ENCODE data around the gene NECAB3. TPM values are rescaled to one million over a fixed set of nuclear protein-coding genes. Genes with fewer than 3 reads are reported as not detected.

The NECAB3 gene
- total and polyA plus RNA-seq, 2 of the 13 experiments (the other 11 are each of a cell fraction or from before 2014, with no cell fraction given), result 61.5 to 65.5 TPM

- no TSS peak for BruUV-seq (replicated peaks)
- H3K9me3 ChIP-seq (ENCODE audit: low read length), result no peaks in the 10 kb centered on the region
- peaks cover 51% of the 10 kb centered on the region for H3K4me1 ChIP-seq (ENCODE audit: insufficient read depth, low read length)
- peaks cover 15 to 50% of the 10 kb centered on the region in 2 experiments for H3K36me3 ChIP-seq (replicated peaks in 1 of 2; ENCODE audit: control insufficient read depth in 1 of 2, insufficient read depth in 2 of 2, low read length in 2 of 2)
- peak overlapping the region; percentile 83 for H3K4me2 ChIP-seq (ENCODE audit: low read depth, low read length)
- intact Hi-C loops (cut with micrococcal nuclease; ENCODE audit: unreplicated experiment) (loop anchor here (1.0 to 5.0 kb wide), 3 partner anchors 12 to 324 kb away; partner anchors contain the start of gene ZNF341), in situ Hi-C loops (cut with HindIII; ENCODE audit: extremely low pct_ligation_motif_present, low pct_unique_long_range_greater_than_20kb) (no loop called here)
- under 1% methylated on average over 19 of the region's 29 CpGs for WGBS (ENCODE audit: low lambda C conversion rate)
- ATAC-seq (peak; percentile 35), DNase-seq (ENCODE audit: low spot score) (no peak), FAIRE-seq (peak; percentile 36)
- H3K79me2 ChIP-seq (ENCODE audit: insufficient read depth, low read length), result peaks cover 24% of the 10 kb centered on the region
- H4K20me1 ChIP-seq (ENCODE audit: insufficient read depth, low read length), result 0 out of 2 replicates have a peak, but pooled peaks cover 3% of the 10 kb centered on the region
- ChIA-PET CTCF (ENCODE audit: low intra/inter-chr PET ratio, low total read pairs) (no interaction called here), POLR2A (interaction anchor here (1.2 to 2.6 kb wide), 5 partner anchors 10 to 184 kb away, joined by 3 to 16 read pairs (median 4); partner anchors contain the start of gene CBFA2T2)
- H2AFZ ChIP-seq (ENCODE audit: low read length), result no peak overlapping the region
- peaks cover 0 to 3% of the 10 kb centered on the region in 2 experiments; a peak in 1 of 5 replicates for H3K27me3 ChIP-seq (ENCODE audit: control insufficient read depth in 1 of 2, insufficient read depth in 2 of 2, low read length in 2 of 2)
- peak overlapping the region; percentile 81 for H3K27ac ChIP-seq (ENCODE audit: extremely low read length, insufficient read depth, low read length)
- H3K4me3 ChIP-seq (replicated peaks in 1 of 3; ENCODE audit: insufficient read depth in 1 of 3, low read depth in 2 of 3, low read length in 3 of 3), result peak overlapping the region; percentile 81 to 96 (median 96)
- H3K9ac ChIP-seq (ENCODE audit: insufficient read depth, low read depth, low read length), result peak overlapping the region; percentile 94
- TF ChIP-seq KMT2A (CRISPR knock-in tag; IDR thresholded peaks at IDR 0.05) (peak; percentile 21; the same call in 1 of the 2 replicates), ZMYM3 (CRISPR knock-in tag; IDR thresholded peaks at IDR 0.05) (no peak), EED (CRISPR knock-in tag; IDR thresholded peaks at IDR 0.05) (peak; percentile 73; the same call in 1 of the 2 replicates), MTA1 (CRISPR knock-in tag; IDR thresholded peaks at IDR 0.05; ENCODE audit: borderline replicate concordance) (no peak; the same call in 1 of the 2 replicates), BCL3 (CRISPR knock-in tag; IDR thresholded peaks at IDR 0.05) (0 out of 2 replicates have a peak, but pooled peaks have one; percentile 14), MEIS1 (CRISPR knock-in tag; IDR thresholded peaks at IDR 0.05; ENCODE audit: borderline replicate concordance) (peak; percentile 35; the same call in 1 of the 2 replicates), ZNF879 (CRISPR knock-in tag; IDR thresholded peaks at IDR 0.05) (0 out of 2 replicates have a peak, but pooled peaks have one; percentile 32), TRIM22 (IDR thresholded peaks at IDR 0.05) (no peak), EZH2 (conservative IDR thresholded peaks at IDR 0.05; ENCODE audit: low read depth, low read length) (no peak), ERF (CRISPR knock-in tag; IDR thresholded peaks at IDR 0.05) (no peak), ZNF558 (CRISPR knock-in tag; IDR thresholded peaks at IDR 0.05; ENCODE audit: borderline replicate concordance) (no peak), ZNF263 (CRISPR knock-in tag; IDR thresholded peaks at IDR 0.05) (no peak), ZNF501 (CRISPR knock-in tag; IDR thresholded peaks at IDR 0.05) (peak; percentile 60), MYC (CRISPR knock-in tag; IDR thresholded peaks at IDR 0.05; ENCODE audit: borderline replicate concordance) (no peak), ARID4A (CRISPR knock-in tag; IDR thresholded peaks at IDR 0.05; ENCODE audit: borderline replicate concordance) (peak; percentile 54; the same call in 1 of the 2 replicates), HHEX (CRISPR knock-in tag; IDR thresholded peaks at IDR 0.05) (no peak), MXI1 (IDR thresholded peaks at IDR 0.05; ENCODE audit: borderline replicate concordance, low read depth, low read length) (no peak)
Measured at GRCh38 chr20:33673410-33674293, 576 bp downstream of the NECAB3 start.
